Left cardiac atrium (tissue), 4 donors: ENCODE results near the gene ZNF334. TPM values are rescaled to one million over a fixed set of nuclear protein-coding genes. Genes with fewer than 3 reads are reported as not detected.
A peak's percentile ranks its signal among the peaks of the same experiment; 100 is the strongest.

ENCODE experiments used
- ATAC-seq, 2 donors: fragments of 200-7000 bp; cut with Tn5 transposase; one replicate each; pipeline ENCODE4 v1.9.1; 2020; ENCODE audit warnings: mild to moderate bottlenecking in 2 of 2, moderate library complexity in 2 of 2
- DNase-seq: peaks from one replicate; pipeline ENCODE4 v3.0.0-alpha.2; 2020
- intact Hi-C, 2 donors: fragments of 100-400 bp; cut with DNase I; formaldehyde crosslinking; loops; one replicate each; pipeline versions ENCODE4 v1.14.1 to v1.15.1; 2022 to 2023
- long read RNA-seq: library from polyadenylated mRNA; unstranded; transcript quantifications from one replicate; pipeline ENCODE4 v2.0.0, GENCODE V29; 2021
- total RNA-seq, 2 donors: library from RNA; stranded (reverse); fragmentation: NEBNext Ultra II Directional; extraction: Animal tissue kit (Norgen Biotek cat#: 25700); gene quantifications; one replicate each; pipeline ENCODE4 v1.2.1, GENCODE V29; 2021
- donor health status: DM: no; HTN: yes; CAD: no.
- donor health status: DM: no; HTN: yes; CAD: no; lungs with severe emphysema.
- donor health status: DM: yes; HTN: yes; CAD: no.
- donor health status: Dilated cardiomyopathy.

Gene ZNF334
- 1 to 10 TPM in 1 of 2 donors, under 1 TPM in 1; 0.99 to 1.3 TPM for total RNA-seq
- long read RNA-seq = 0 reads

DNA sequence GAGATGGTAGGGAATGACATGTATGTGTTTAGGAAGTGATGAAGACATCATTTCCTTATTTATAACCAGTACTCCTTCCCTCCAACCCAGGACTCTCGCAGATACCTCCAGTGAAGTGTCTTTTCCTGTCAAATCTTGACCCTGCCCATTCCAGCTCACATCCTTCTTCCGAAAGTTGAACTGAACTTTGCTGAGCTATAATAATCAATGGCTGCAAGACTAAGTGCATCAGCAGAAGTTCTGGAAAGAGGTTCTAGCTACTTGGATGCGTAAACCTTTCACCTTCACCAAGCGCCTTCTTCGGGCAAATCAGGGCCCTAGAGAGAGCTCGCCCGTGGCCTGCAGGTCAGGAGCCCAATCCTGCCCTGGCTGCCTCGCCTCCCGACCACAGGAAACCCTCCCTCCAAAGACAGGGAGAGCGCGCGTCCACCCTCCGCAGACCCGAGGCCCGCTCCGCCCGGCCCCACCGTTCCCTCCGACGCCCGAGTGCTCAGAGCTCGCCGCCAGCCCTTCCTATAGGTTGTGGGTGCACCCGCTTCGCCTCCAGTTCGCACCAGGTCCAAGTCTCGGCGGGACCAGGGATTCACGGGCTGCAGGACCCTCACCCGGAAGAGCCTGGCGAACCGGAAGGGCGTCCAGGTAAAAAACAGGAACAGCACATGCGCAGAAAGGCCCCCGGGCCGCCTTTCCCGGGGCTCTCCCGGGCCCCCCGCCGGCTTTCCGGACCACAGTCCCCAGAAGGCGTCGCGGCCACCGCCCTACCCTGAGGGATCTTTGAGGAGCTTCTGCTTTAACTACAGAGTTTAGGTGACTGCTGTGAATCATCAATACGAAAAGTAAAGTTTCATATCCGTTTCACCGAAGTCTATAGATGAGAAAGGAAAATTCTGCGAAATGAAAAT, at the start of gene ZNF334:
ZNF334 (minus strand) TSS at position 617 of the 902 bp plus-strand sequence. CDS start 1,457 bp downstream, outside the sequence.
- intact Hi-C loops = no loop called here
- ATAC-seq (peak; percentile 96 to 98), DNase-seq (peak; percentile 80)

DNA sequence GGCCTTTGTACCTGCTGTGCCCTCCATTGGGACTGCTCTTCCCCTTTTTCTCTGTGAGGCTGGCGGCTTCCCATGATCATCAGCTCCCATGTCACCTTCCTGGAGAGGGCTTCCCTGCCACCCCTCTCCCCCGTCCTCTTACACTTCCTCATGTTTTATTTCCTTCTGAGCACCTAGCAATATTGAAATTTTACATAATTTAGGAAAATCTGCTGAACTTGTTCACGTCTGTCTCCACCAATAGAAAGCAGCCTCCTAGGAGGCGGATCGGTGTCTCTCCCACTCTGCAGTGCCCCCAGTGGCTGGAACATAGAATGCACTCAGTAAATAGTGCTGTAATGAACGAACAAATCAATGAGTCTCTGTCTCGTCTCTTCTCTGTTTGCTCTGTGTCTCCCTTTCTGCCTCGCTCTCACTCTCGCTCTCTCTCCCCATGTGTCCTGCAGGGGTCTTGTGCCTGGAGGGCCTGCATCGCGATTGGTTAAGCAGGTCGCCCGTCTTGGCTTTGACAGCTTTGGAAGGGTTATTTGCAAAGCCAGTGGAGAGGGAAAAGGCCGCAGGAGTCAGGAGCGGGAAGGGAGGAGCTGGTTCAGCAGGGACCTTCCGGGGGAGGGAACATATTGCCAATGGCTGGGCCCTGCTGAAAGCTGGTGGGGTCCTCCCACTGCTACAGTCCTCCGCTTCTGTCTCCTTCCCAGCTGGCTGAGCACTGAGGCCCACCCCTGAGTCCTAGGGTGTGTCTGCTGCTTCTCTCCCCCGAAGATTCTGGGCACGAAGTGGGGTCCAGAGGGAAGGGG, 49.2 kb upstream of the ZNF334 start:
- peak; percentile 74 for DNase-seq
- intact Hi-C loops = no loop called here
- ATAC-seq = peak; percentile 87 to 89

DNA sequence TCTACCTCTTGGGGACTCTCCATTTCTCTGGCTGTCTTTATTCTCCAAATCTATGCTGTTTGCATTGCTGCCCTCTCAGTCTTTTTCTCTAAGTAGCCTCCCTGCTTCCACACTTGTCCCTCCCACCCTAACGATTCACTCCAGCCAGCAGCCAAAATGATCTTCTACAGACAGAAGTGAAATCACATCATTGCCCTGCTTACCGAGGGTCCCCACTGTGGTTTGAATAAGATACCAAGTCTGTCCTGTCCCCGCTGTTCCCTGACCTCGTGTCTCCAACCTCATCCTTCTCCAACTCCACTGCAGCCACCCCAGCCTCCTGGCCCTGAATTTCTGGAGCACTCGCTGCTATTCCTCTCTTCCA, 48.6 kb upstream of the ZNF334 start:
- DNase-seq = no peak
- intact Hi-C loops = no loop called here
- no peak for ATAC-seq

DNA sequence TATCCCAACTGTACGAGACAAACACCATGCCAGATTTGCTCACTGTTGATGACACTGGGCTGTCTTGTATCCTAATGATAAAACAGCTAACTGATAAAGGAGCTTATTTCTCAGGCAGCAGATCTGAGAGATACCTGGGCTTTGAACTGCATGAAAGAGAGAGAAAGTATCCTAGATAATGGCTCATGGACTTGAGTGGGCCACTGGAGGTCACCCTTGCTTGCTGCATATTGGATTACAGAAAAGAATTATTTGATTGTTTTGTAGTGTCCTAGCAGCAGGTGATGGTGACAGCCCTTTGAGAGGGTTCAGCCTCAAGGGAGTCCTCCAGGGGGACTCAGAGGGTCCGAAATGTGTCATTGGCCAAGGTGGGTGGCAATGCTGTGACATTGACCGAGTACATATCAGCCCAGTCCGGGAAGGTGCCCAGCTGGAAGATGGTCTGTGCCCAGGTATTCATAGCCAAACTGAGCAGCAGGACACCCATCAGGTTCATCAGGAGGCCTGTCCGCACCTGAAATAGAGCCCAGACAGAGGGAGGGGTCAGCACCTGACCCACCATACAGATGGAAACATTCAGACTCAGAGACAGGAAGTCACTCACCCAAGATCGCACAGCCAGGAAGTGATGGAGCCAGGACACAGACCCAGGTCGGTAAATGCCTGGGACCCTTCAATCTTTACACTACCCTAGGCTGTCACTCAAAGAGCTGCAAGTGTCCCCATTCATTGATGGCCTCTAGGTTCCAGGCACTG, 46.5 kb upstream of the ZNF334 start:
- intact Hi-C loops = loop anchor here in 1 of 2 donors (2.0 kb wide), 1 partner anchor 121 kb away; no protein-coding TSS in a partner anchor
- no peak for ATAC-seq
- DNase-seq = no peak

DNA sequence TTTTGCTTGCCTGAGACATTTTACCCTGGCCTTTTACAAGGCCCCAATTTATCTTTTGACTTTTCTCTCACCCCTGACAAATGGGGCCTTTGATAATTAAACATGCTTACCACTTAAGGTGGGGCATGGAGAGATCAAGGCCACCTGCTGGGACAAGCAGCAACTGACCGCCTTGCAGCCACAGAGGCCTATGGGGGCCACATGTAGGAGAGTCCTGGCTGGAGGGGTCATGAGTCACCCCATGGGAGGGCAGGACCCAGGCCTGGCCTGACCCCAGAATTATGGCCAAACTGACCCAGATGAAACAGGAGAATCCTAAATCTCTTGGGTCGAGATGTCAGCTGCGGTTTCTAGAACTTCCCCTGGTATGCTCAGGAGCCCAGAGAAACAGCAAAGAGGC, 45.6 kb upstream of the ZNF334 start:
- intact Hi-C loops = loop anchor here in 1 of 2 donors (2.0 kb wide), 1 partner anchor 122 kb away; no protein-coding TSS in a partner anchor
- ATAC-seq (no peak), DNase-seq (no peak)

DNA sequence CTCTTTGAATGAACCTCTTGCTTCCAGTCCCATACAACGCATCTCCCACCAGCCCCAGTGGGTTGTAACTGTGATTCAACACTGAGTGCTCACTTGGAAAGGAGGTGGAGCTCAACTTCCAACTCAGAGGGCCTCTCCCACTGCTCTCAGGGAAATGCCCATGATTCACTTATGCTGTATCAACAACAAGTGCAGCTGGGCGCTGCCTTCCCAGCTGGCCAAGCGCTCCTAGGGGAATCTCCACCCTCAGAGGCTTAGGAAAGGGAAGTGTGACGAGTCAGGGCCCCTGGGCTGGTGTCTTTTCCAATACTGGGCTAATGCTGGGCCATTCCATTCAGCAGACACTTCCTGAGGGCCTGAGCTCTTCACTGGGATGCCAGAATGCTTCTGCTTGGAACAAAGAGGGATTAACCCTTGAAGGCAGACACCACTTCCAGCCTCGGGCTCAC, 45.2 kb upstream of the ZNF334 start:
- DNase-seq (peak; percentile 45), ATAC-seq (peak; percentile 7 to 74)
- intact Hi-C loops = loop anchor here in 1 of 2 donors (2.0 kb wide), 1 partner anchor 122 kb away; no protein-coding TSS in a partner anchor

DNA sequence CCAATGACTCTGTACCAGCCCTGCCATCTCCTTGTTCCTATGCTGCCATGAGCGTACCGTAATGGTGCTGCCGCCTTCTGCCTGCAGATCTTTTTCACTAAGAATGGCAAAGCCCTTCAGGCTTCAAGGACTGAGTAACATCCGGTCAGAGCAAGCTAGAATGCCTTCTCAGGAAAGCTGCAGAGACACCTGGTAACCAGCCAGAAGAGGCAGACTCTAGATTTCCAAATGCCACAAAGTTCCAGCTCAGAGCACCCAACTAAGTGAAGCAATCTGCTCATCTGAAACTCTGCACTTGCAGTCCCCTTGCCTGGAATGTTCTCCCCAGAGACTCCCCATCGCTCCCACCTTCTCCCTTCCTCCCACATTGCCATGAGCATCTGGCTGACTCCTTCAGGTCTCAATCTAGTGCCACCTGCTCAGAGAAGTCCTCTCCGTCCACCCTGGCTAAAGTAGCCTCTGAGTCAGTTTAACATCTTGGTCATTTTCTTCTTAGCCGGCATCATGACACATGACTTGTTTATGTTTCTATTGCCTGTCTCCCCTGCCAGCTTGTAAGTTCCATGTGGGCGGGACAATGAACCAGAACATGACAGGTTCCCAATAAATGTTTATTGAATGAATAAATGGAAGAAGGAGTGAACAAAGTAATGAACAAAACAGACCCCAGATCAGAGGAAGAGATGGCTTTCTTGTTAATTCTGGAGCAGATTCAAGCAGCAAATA, 44.0 kb upstream of the ZNF334 start:
- intact Hi-C loops = no loop called here
- no peak for ATAC-seq
- no peak for DNase-seq

DNA sequence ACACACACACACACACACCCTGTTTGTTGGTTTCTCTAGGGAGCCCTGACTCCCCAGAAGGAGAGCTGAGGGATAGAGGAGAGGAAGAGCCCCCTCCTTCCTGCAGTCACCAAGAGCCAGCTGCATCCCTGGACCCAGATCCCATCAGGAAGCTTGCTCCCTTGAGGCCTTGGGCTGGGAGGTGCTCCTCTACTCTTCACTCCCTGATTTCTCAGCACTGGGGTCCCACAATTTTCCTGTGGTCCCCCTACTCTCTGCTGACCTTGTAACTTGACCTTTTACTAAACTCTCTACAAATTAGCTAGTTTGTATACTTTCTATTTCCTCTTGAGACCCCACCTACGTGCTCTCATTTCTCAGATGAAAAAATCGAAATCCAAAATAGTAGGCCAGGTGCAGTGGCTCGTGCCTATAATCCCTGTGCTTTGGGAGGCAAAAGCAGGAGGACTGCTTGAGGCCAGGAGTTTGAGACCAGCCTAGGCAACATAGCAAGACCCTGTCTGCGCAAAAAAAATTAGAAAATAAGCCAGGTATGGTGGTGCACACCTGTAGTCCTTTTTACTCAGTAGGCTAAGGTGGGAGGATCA, 42.1 kb upstream of the ZNF334 start:
- intact Hi-C loops = no loop called here
- DNase-seq = no peak
- ATAC-seq = no peak

DNA sequence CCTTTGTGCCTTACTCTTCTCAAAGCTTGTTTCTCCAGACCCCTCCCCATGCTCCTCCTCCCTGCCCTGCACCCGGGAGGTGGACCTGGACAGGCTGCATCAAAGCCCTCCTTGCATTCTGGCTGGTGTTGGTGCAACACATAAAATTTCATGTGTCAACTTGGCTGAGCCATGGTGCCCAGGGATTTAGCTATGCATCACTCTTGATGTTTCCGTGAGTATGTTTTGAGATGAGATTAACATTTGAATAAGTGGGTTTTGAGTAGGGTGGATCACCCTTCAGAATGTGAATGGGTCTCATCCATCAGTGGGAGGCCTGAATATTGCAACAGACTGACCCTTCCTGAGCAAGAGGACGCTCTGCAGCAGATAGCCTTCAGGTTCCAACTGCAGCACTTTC, 41.5 kb upstream of the ZNF334 start:
- DNase-seq = no peak
- ATAC-seq = no peak
- intact Hi-C loops = no loop called here

DNA sequence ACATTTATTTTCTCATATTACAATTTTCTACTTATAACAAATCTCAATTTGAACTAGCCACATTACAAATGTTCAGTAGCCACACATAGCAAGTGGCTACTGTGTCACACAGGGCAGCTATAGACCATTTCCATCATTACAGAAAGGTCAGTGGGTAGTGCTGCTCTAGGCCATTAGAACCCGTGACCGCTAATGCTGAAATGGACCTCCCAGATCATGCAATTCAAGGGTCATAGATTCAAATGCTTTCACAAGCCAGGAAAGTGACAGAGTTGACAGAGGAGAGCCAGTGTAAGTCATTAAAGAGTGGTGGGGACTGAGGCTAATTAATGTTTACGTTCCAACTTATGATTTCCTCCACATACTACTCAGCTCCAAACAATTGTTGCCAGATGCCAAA, 40.6 kb upstream of the ZNF334 start:
- ATAC-seq = no peak
- DNase-seq = no peak
- intact Hi-C loops = no loop called here

DNA sequence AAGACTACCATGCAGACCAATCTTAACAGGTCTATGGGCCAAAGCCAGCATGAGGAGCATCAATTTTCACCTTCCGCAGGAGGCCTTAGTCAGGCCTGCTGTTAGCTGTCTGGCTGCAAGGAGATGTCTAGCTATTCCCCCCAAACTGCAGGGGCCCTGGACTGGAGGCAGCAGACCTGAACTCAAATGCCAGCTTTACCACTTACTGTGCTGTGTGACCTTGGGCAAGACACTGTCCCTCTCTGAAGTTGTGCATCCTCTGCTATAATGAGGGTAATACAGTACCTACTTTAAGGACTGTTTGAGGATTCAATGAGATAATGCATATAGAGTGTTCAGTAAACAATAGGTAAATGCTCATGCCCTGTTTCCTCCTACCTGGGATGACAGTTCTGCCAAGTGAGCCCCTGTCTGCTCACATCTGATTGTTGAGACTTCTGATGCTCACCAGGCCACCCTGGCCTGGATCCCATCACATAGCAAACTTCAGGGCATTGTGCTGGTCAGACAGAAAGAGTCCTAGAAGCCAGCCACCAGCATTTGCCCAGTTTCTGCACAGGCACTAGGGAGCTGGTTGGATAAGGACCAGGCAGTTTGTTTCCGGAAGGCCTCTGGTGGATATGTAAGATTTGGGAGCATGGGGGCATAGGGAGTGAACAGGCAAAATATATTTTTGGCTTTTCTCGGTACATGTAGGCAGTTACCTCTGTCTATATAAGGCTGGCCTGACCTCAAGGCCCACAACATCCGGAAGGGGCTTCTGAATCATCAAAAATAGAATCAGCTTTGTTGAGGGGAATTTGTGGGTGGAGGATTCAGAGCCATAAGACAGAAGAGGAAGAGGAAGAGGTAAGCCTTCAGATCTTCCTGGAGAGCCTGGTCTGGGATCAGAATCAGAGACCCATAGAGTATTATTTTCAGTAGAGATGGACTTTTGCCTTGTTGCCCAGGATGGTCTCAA, 39.4 kb upstream of the ZNF334 start:
- ATAC-seq (no peak), DNase-seq (no peak)
- intact Hi-C loops = no loop called here

DNA sequence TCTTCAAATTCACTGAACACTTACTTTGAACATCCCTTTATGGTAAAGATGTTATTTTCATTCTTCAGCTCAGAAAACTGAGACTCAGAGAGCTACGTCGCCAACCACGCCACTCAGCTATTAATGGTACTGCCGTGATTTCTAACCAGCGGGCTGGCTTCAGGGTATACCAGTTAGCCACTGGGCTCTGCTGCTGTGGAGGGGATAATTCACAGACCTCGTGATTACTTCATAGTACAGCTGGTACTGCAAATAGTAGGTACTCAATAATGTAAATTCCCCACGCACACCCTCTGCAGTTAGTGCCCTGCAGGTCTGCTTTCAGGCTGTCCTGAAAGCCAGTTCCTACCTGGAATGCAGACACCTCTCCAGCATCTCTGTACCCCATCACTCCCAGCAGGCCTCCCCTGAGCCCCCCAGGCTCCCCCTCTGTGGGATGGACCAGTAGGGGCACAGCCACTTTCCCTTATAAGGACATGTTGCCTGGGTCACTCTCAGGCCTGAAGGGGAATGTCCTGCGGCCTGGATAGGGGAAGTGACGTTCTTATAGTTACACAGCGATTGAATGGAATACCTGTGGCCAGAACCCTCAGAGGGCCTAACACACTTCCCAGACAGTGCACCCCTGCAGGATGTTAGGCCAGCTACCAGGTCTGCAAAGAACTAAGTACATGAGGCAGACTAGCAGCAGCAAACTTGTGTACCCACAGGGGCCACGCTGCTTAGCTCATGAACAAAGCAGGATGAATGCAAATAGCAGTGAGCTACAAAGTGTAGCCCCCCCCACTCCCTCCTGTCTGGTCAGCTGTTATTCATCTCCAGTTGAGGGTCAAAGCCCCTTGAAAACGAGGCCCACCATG, 38.4 kb upstream of the ZNF334 start:
- no peak for ATAC-seq
- intact Hi-C loops = no loop called here

DNA sequence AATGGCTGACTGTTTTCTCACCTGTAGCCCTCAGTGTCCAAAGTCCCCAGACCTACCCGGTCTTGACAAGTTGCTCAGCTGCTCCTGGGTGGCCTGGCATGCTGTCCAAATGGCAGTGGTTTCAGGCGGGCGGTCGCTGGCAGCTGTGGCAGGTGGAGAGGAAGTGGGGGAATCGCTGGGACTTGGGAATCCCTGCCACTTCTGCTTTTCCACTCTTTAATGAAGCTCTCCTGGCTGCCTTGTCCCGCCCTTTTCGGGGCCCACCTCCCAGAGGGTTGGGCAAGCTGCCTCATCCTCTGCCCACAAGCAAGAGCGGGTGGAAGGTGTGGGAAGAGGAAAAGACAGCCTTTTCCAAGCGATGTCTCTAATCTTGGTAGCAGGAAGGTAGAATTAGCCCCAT, 37.1 kb upstream of the ZNF334 start, which contains the start of gene OCSTAMP:
OCSTAMP (minus strand) TSS at position 194 of the 400 bp plus-strand sequence; CDS start at position 100, 94 bp downstream.
- intact Hi-C loops = no loop called here
- ATAC-seq = no peak
- no peak for DNase-seq

More for the DNA sequence above, 38.4 kb upstream of the ZNF334 start:
- no peak for DNase-seq

DNA sequence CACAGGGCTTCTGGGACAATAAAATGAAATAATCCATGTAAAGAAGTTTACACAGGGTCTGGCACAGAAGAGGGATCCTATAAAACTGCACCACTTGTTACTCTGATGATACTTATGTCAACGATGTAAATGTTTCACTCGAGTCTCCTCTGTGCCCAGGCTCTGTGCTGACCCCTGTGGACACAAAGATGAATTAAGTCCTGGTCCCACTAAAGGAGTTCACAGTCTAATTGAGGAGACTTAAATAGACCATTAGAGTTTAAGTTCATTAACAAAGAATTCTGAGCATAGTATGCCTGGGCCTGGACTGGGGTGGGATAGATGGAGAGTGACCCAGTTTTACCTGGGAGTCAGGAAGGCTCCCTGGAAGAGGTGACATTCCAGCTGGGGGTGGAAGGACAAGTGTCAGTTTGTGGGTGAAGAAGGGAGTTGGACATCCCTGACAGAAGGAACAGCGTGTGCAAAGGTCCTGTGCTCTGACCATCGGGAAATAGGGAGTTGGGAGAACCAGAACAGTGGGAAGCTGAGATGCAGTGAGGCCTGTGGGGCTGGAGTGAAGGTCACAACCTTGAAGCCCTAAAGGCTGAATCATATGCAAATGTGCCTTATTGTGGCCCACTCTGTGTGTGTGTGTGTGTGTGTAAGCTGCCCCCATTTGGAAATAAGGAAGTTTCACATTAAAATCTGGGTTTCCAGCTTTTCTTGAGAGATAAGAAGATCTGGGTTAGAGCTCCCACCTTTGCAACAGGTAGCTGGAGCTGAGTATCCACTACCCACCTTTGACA, 36.0 kb upstream of the ZNF334 start:
- intact Hi-C loops = loop anchor here in 1 of 2 donors (10.0 kb wide), 1 partner anchor 125 kb away; no protein-coding TSS in a partner anchor
- DNase-seq (no peak), ATAC-seq (no peak)

DNA sequence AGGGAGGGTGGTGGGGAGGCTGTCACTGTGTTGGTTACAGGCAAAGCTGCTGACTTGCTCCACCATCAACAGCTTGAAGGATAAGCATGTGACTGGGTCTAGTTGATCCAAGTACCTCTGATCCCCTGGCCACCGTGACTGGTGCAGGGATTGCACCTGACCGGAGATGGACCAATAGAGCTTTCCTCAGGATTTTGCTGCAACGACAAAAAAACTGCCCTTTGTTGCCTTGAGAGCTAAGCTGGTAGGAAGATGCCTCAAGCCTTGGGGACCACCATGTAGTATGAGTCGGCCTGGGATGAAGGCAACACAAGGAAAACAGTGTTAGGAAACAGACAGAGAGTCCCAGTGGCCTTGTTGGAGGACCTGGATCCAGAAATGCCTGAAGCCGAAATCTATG, 35.3 kb upstream of the ZNF334 start:
- intact Hi-C loops = loop anchor here in 1 of 2 donors (10.0 kb wide), 1 partner anchor 126 kb away; no protein-coding TSS in a partner anchor
- DNase-seq = no peak
- no peak for ATAC-seq
